DOHH2 (cell line): ENCODE data around the gene FOXK1.

Experiments used
- CTCF ChIP-seq: fragments of 200-600 bp; sonication (generic); IDR thresholded peaks from one replicate; pipeline ENCODE4 v1.5.1; 2014; ENCODE audit warnings: antibody characterized with exemption, mild to moderate bottlenecking, low read depth, low read length; ENCODE audit not compliant: poor library complexity, severe bottlenecking
- EZH2phosphoT487 ChIP-seq: fragments of 200-600 bp; sonication (generic); IDR thresholded peaks from 2 replicates; pipeline ENCODE4 v1.6.1; 2017; ENCODE audit warnings: borderline replicate concordance, mild to moderate bottlenecking, antibody characterized with exemption, low read length, moderate library complexity, mixed read lengths

- TF ChIP-seq EZH2phosphoT487, result no peak
- peak; percentile 36 for TF ChIP-seq CTCF
Measured at GRCh38 chr7:4744391-4745264, 62.5 kb downstream of the FOXK1 start.
